SK-N-SH treated with all-trans-retinoic acid at 6 μM for 48 hours (cell line): Measurements from ENCODE around the gene NOXA1.

Experiments used
- ATAC-seq: fragments of 200-7000 bp; cut with Tn5 transposase; 3 replicates; pipeline ENCODE4 v1.9.1; 2020; ENCODE audit warnings: mild to moderate bottlenecking, moderate library complexity
- ARNTL ChIP-seq: fragments of 450-650 bp; formaldehyde crosslinking; IDR thresholded peaks from 2 replicates; pipeline ENCODE4 v1.5.0; 2020; ENCODE audit warnings: low read depth, mild to moderate bottlenecking, moderate library complexity, borderline replicate concordance
- BACH2 ChIP-seq: fragments of 250-450 bp; sonication (Bioruptor Pico); IDR thresholded peaks from 2 replicates; pipeline ENCODE4 v1.9.0; 2021; ENCODE audit warnings: mild to moderate bottlenecking, borderline replicate concordance
- CSDC2 ChIP-seq: fragments of 250-450 bp; sonication (Bioruptor Pico); IDR thresholded peaks from 2 replicates; pipeline ENCODE4 v1.5.0; 2020; ENCODE audit warnings: mild to moderate bottlenecking, moderate library complexity
- ESRRG ChIP-seq: fragments of 250-450 bp; sonication (Bioruptor Pico); IDR thresholded peaks from 2 replicates; pipeline ENCODE4 v1.6.1; 2021; ENCODE audit warnings: mild to moderate bottlenecking
- GLIS3 ChIP-seq: fragments of 250-450 bp; sonication (Bioruptor Pico); IDR thresholded peaks from 2 replicates; pipeline ENCODE4 v1.5.0; 2020; ENCODE audit warnings: mild to moderate bottlenecking, moderate library complexity
- ISL1 ChIP-seq: fragments of 250-450 bp; sonication (Bioruptor Pico); IDR thresholded peaks from 2 replicates; pipeline ENCODE4 v2.1.2; 2022; ENCODE audit warnings: mild to moderate bottlenecking, moderate library complexity
- OSR1 ChIP-seq: fragments of 250-450 bp; sonication (Bioruptor Pico); IDR thresholded peaks from 2 replicates; pipeline ENCODE4 v1.8.0; 2022; ENCODE audit warnings: moderate library complexity, mild to moderate bottlenecking, inconsistent platforms
- PPARA ChIP-seq: fragments of 250-450 bp; sonication (Bioruptor Pico); IDR thresholded peaks from 2 replicates; pipeline ENCODE4 v1.5.0; 2020; ENCODE audit warnings: mild to moderate bottlenecking, borderline replicate concordance
- RARB ChIP-seq: fragments of 250-450 bp; sonication (Bioruptor Pico); IDR thresholded peaks from 2 replicates; pipeline ENCODE4 v1.8.0; 2021; ENCODE audit warnings: mild to moderate bottlenecking, moderate library complexity
- SNAI2 ChIP-seq: fragments of 250-450 bp; sonication (Bioruptor Pico); IDR thresholded peaks from 2 replicates; pipeline ENCODE4 v1.5.0; 2020; ENCODE audit warnings: mild to moderate bottlenecking, moderate library complexity
- TCF4 ChIP-seq: fragments of 250-450 bp; sonication (Bioruptor Pico); IDR thresholded peaks from 2 replicates; pipeline ENCODE4 v1.8.0; 2021; ENCODE audit warnings: mild to moderate bottlenecking, moderate library complexity, borderline replicate concordance
- TOX ChIP-seq: fragments of 250-450 bp; sonication (Bioruptor Pico); IDR thresholded peaks from 2 replicates; pipeline ENCODE4 v1.8.0; 2021; ENCODE audit warnings: mild to moderate bottlenecking, moderate library complexity, borderline replicate concordance
- ZC3H10 ChIP-seq: fragments of 250-450 bp; sonication (Bioruptor Pico); IDR thresholded peaks from 2 replicates; pipeline ENCODE4 v1.5.1; 2021; ENCODE audit warnings: mild to moderate bottlenecking, moderate library complexity
- ZFP30 ChIP-seq: fragments of 450-650 bp; formaldehyde crosslinking; IDR thresholded peaks from 2 replicates; pipeline ENCODE4 v1.5.0; 2022; ENCODE audit warnings: mild to moderate bottlenecking, moderate library complexity
- ZNF565 ChIP-seq: fragments of 450-650 bp; formaldehyde crosslinking; conservative IDR thresholded peaks from 2 replicates; pipeline ENCODE4 v1.5.0; 2020; ENCODE audit warnings: low read depth, mild to moderate bottlenecking, moderate library complexity
- ZNF70 ChIP-seq: fragments of 450-650 bp; formaldehyde crosslinking; IDR thresholded peaks from 2 replicates; pipeline ENCODE4 v1.5.0; 2020; ENCODE audit warnings: mild to moderate bottlenecking, moderate library complexity
- ZNF8 ChIP-seq: fragments of 450-650 bp; formaldehyde crosslinking; IDR thresholded peaks from 2 replicates; pipeline ENCODE4 v1.5.0; 2020; ENCODE audit warnings: mild to moderate bottlenecking, moderate library complexity
- TF ChIP-seq, protein P1 (sequence below): fragments of 250-450 bp; sonication (Bioruptor Pico); IDR thresholded peaks from 2 replicates; pipeline ENCODE4 v1.8.0; 2021; ENCODE audit warnings: low read depth, mild to moderate bottlenecking, moderate library complexity, borderline replicate concordance
- TF ChIP-seq, protein P2 (sequence below): fragments of 250-450 bp; sonication (Bioruptor Pico); IDR thresholded peaks from 2 replicates; pipeline ENCODE4 v1.5.1; 2021; ENCODE audit warnings: mild to moderate bottlenecking, moderate library complexity
- TF ChIP-seq, protein P3 (sequence below): fragments of 250-450 bp; sonication (Bioruptor Pico); IDR thresholded peaks from 2 replicates; pipeline ENCODE4 v1.5.0; 2020; ENCODE audit warnings: mild to moderate bottlenecking, moderate library complexity
- TF ChIP-seq, protein P4 (sequence below): fragments of 250-450 bp; sonication (Bioruptor Pico); IDR thresholded peaks from 2 replicates; pipeline ENCODE4 v1.8.0; 2020; ENCODE audit warnings: mild to moderate bottlenecking, moderate library complexity, borderline replicate concordance

NOXA1 gene

DNA sequence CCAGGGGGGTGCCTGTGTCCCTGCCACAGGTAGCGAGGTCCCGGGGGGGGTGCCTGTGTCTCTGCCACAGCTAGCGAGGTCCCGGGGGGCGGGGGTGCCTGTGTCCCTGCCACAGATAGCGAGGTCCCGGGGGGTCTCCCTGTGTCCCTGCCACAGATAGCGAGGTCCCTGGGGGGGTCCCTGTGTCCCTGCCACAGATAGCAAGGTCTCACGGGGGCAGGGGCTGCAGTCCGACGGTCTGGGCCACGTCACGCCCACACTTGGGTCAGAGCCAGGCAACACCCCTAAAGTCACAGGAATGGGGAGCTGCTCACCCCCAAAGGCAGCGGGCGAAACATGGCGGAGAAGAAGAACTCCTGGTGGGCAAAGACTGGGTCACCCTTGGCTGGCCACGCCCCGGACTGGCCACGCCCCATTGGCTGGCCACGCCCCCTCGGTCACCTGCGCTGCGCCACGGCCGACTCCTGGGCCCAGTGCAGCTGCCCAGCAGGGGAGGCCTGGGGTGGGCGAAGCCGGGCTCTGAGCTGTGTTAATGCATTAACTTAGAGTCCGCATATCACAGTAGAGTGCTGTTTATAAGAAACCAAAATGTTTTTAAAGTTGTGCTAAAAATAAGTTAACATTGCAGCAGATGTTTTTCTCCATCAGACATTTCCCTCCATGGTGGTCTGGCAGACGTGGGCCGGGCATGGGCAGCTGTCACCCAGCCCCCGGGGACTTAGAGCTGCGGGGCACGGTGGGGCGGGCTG is 7.0 kb downstream of the NOXA1 start:
- TF ChIP-seq ZNF8 (CRISPR knock-in tag) (no peak), BACH2 (CRISPR knock-in tag) (no peak), PPARA (CRISPR knock-in tag) (no peak), RARB (CRISPR knock-in tag) (no peak), OSR1 (no peak), ZC3H10 (CRISPR knock-in tag) (no peak), ESRRG (CRISPR knock-in tag) (no peak), ISL1 (CRISPR knock-in tag) (no peak), ZNF70 (CRISPR knock-in tag) (no peak), SNAI2 (CRISPR knock-in tag) (no peak), ZNF565 (CRISPR knock-in tag) (no peak), GLIS3 (CRISPR knock-in tag) (no peak), TOX (CRISPR knock-in tag) (no peak), TCF4 (CRISPR knock-in tag) (no peak), ARNTL (CRISPR knock-in tag) (no peak), CSDC2 (CRISPR knock-in tag) (no peak)
- TF ChIP-seq, protein P1, sequence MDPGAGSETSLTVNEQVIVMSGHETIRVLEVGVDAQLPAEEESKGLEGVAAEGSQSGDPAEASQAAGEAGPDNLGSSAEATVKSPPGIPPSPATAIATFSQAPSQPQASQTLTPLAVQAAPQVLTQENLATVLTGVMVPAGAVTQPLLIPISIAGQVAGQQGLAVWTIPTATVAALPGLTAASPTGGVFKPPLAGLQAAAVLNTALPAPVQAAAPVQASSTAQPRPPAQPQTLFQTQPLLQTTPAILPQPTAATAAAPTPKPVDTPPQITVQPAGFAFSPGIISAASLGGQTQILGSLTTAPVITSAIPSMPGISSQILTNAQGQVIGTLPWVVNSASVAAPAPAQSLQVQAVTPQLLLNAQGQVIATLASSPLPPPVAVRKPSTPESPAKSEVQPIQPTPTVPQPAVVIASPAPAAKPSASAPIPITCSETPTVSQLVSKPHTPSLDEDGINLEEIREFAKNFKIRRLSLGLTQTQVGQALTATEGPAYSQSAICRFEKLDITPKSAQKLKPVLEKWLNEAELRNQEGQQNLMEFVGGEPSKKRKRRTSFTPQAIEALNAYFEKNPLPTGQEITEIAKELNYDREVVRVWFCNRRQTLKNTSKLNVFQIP (CRISPR knock-in tag): no peak
- TF ChIP-seq, protein P2, sequence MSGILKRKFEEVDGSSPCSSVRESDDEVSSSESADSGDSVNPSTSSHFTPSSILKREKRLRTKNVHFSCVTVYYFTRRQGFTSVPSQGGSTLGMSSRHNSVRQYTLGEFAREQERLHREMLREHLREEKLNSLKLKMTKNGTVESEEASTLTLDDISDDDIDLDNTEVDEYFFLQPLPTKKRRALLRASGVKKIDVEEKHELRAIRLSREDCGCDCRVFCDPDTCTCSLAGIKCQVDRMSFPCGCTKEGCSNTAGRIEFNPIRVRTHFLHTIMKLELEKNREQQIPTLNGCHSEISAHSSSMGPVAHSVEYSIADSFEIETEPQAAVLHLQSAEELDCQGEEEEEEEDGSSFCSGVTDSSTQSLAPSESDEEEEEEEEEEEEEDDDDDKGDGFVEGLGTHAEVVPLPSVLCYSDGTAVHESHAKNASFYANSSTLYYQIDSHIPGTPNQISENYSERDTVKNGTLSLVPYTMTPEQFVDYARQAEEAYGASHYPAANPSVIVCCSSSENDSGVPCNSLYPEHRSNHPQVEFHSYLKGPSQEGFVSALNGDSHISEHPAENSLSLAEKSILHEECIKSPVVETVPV (CRISPR knock-in tag): no peak
- TF ChIP-seq, protein P3, sequence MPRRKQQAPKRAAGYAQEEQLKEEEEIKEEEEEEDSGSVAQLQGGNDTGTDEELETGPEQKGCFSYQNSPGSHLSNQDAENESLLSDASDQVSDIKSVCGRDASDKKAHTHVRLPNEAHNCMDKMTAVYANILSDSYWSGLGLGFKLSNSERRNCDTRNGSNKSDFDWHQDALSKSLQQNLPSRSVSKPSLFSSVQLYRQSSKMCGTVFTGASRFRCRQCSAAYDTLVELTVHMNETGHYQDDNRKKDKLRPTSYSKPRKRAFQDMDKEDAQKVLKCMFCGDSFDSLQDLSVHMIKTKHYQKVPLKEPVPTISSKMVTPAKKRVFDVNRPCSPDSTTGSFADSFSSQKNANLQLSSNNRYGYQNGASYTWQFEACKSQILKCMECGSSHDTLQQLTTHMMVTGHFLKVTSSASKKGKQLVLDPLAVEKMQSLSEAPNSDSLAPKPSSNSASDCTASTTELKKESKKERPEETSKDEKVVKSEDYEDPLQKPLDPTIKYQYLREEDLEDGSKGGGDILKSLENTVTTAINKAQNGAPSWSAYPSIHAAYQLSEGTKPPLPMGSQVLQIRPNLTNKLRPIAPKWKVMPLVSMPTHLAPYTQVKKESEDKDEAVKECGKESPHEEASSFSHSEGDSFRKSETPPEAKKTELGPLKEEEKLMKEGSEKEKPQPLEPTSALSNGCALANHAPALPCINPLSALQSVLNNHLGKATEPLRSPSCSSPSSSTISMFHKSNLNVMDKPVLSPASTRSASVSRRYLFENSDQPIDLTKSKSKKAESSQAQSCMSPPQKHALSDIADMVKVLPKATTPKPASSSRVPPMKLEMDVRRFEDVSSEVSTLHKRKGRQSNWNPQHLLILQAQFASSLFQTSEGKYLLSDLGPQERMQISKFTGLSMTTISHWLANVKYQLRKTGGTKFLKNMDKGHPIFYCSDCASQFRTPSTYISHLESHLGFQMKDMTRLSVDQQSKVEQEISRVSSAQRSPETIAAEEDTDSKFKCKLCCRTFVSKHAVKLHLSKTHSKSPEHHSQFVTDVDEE: no peak
- TF ChIP-seq, protein P4, sequence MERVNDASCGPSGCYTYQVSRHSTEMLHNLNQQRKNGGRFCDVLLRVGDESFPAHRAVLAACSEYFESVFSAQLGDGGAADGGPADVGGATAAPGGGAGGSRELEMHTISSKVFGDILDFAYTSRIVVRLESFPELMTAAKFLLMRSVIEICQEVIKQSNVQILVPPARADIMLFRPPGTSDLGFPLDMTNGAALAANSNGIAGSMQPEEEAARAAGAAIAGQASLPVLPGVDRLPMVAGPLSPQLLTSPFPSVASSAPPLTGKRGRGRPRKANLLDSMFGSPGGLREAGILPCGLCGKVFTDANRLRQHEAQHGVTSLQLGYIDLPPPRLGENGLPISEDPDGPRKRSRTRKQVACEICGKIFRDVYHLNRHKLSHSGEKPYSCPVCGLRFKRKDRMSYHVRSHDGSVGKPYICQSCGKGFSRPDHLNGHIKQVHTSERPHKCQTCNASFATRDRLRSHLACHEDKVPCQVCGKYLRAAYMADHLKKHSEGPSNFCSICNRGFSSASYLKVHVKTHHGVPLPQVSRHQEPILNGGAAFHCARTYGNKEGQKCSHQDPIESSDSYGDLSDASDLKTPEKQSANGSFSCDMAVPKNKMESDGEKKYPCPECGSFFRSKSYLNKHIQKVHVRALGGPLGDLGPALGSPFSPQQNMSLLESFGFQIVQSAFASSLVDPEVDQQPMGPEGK (CRISPR knock-in tag): no peak
- ATAC-seq: peak; percentile 67

DNA sequence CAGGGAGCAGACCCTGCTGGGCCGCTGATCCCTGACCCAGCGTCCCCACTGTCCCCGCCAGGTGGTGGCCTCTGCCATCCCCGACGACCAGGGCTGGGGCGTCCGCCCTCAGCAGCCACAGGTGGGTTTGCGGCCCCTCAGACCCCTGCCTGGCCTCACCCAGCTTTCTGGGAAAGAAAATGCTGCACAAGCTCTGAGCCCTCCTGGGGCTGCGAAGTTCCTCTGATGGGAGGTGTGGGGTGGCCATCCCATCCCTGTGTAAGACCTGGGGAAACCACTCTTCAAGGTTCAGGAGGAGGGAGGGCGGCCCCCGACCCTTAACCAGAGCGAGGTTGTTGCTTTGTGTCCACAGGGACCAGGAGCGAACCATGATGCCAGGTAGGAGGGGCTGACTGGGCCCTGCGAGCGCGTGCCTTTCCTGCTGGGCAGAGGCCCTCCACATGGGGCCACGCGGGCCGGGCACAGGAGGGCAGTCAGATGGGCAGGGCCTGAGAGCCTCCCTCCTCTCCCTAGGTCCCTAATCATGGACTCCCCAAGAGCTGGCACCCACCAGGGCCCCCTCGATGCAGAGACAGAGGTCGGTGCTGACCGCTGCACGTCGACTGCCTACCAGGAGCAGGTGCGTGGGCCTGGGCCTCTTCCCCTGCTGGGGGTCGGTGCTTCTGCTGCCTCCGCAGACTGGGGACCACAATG is 7.7 kb downstream of the NOXA1 start:
- TF ChIP-seq, protein P3: no peak
- no peak for TF ChIP-seq ZFP30 (CRISPR knock-in tag)
- TF ChIP-seq, protein P4 (CRISPR knock-in tag): no peak
- TF ChIP-seq ARNTL (CRISPR knock-in tag): no peak
- no peak for ATAC-seq
